Keratinocyte (primary cell): ENCODE data around the gene EGFR. TPM values are rescaled to one million over a fixed set of nuclear protein-coding genes. Genes with fewer than 3 reads are reported as not detected.

Experiments
- DNase-seq: peaks from one replicate; pipeline ENCODE4 v3.0.0-alpha.2; 2011; ENCODE audit warnings: low read depth, missing footprints, low spot score
- FAIRE-seq: peaks from 2 replicates; lab custom pipeline; 2011; peaks lifted over from hg19 to GRCh38; lab: Jason Lieb, UNC
- H2AFZ ChIP-seq: 2 replicates; pipeline ENCODE4 v1.6.0; 2012; ENCODE audit warnings: low read length, control low read depth, inconsistent platforms; ENCODE audit not compliant: control insufficient read depth
- H3K27ac ChIP-seq: 2 replicates; pipeline ENCODE4 v1.5.1; 2011; ENCODE audit warnings: low read length; ENCODE audit not compliant: control insufficient read depth, insufficient read depth
- H3K27me3 ChIP-seq: 3 replicates; pipeline ENCODE4 v1.6.0; 2011; ENCODE audit warnings: low read length; ENCODE audit not compliant: control insufficient read depth, insufficient read depth; ENCODE audit errors: extremely low read depth
- H3K36me3 ChIP-seq, 2 experiments: 2 replicates in 1 of 2; 3 replicates in 1 of 2; pipeline ENCODE4 v1.5.1; 2011; ENCODE audit warnings: low read length in 2 of 2, mild to moderate bottlenecking in 1 of 2; ENCODE audit not compliant: control insufficient read depth in 2 of 2, insufficient read depth in 2 of 2; ENCODE audit errors: extremely low read depth in 1 of 2
- H3K4me1 ChIP-seq: 3 replicates; pipeline ENCODE4 v1.5.1; 2011; ENCODE audit warnings: low read length; ENCODE audit not compliant: control insufficient read depth, insufficient read depth; ENCODE audit errors: extremely low read depth
- H3K4me2 ChIP-seq: 3 replicates; pipeline ENCODE4 v1.6.0; 2011; ENCODE audit warnings: low read depth, low read length; ENCODE audit not compliant: control insufficient read depth, insufficient read depth; ENCODE audit errors: extremely low read depth
- H3K4me3 ChIP-seq, 3 experiments: fragments of 200-600 bp in 1 of 3; sonication (generic) in 1 of 3; 2 replicates in 2 of 3; 3 replicates in 1 of 3; pipeline ENCODE4 v1.5.1; 2011 to 2016; ENCODE audit warnings: low read length in 3 of 3, mild to moderate bottlenecking in 3 of 3, control low read depth in 2 of 3, inconsistent platforms in 1 of 3, low read depth in 1 of 3, mixed read lengths in 1 of 3, mixed run types in 1 of 3, moderate library complexity in 1 of 3; ENCODE audit not compliant: control insufficient read depth in 2 of 3, insufficient read depth in 2 of 3; ENCODE audit errors: extremely low read depth in 1 of 3
- H3K79me2 ChIP-seq: 2 replicates; pipeline ENCODE4 v1.6.0; 2012; ENCODE audit warnings: low read length; ENCODE audit not compliant: control insufficient read depth, insufficient read depth
- H3K9ac ChIP-seq: 3 replicates; pipeline ENCODE4 v1.6.0; 2011; ENCODE audit warnings: low read length; ENCODE audit not compliant: control insufficient read depth, insufficient read depth; ENCODE audit errors: extremely low read depth
- H3K9me1 ChIP-seq: 3 replicates; pipeline ENCODE4 v1.6.0; 2011; ENCODE audit warnings: low read length; ENCODE audit not compliant: control insufficient read depth, insufficient read depth; ENCODE audit errors: extremely low read depth
- H3K9me3 ChIP-seq: 2 replicates; pipeline ENCODE4 v1.5.1; 2012; ENCODE audit warnings: low read depth, low read length; ENCODE audit not compliant: control insufficient read depth
- H4K20me1 ChIP-seq: 3 replicates; pipeline ENCODE4 v1.6.0; 2011; ENCODE audit warnings: low read length; ENCODE audit not compliant: control insufficient read depth, insufficient read depth; ENCODE audit errors: extremely low read depth
- CTCF ChIP-seq, 3 experiments: IDR thresholded peaks in 1 of 3; conservative IDR thresholded peaks in 1 of 3; optimal IDR thresholded peaks in 1 of 3; 2 replicates in 2 of 3; 3 replicates in 1 of 3; pipeline versions ENCODE3 to v1.5.1; 2011; ENCODE audit warnings: low read length in 3 of 3, mild to moderate bottlenecking in 3 of 3, moderate library complexity in 2 of 3, control low read depth in 1 of 3, inconsistent platforms in 1 of 3; ENCODE audit not compliant: insufficient read depth in 2 of 3; ENCODE audit errors: extremely low read depth in 1 of 3
- EZH2 ChIP-seq: IDR thresholded peaks from one replicate; pipeline ENCODE4 v1.6.1; 2012; ENCODE audit warnings: inconsistent platforms, mild to moderate bottlenecking, low read length, moderate library complexity
- dilution Hi-C: fragments of 300-500 bp; cut with MboI; formaldehyde crosslinking; loops from one replicate; pipeline ENCODE4 v1.7.0; 2020; ENCODE audit warnings: low sequenced_read_pairs; ENCODE audit not compliant: extremely low pct_ligation_motif_present
- polyA plus RNA-seq, 5 experiments: library from polyadenylated mRNA; depleted of rRNA in 3 of 5; stranded (reverse) in 3 of 5; stranded (forward) in 1 of 5; unstranded in 1 of 5; fragments of >200 nt; gene quantifications; 1 replicate in 1 of 5; 2 replicates in 3 of 5; 3 replicates in 1 of 5; pipeline versions ENCODE4 v1.2.1 to v1.2.3, GENCODE V29; 2011 to 2012; ENCODE audit warnings: missing spikeins in 2 of 5, low read depth in 1 of 5, low replicate concordance in 1 of 5

EGFR gene
- polyA plus RNA-seq, 1 donor (not counting 4 experiments of a cell fraction or from before 2014, with no cell fraction given) = 120 TPM

- Histone ChIP-seq H3K4me3 (no peak overlapping the region), H3K9ac (no peak overlapping the region), H4K20me1 (no peaks in the 10 kb centered on the region), H3K36me3 (no peaks in the 10 kb centered on the region), H3K4me1 (no peaks in the 10 kb centered on the region), H3K4me2 (no peak overlapping the region), H3K9me1 (no peaks in the 10 kb centered on the region), H3K9me3 (no peaks in the 10 kb centered on the region), H3K27ac (no peak overlapping the region), H3K27me3 (peaks cover 42% of the 10 kb centered on the region), H3K79me2 (no peaks in the 10 kb centered on the region), H2AFZ (no peak overlapping the region)
- FAIRE-seq (no peak), DNase-seq (no peak)
- no peak for TF ChIP-seq CTCF (optimal IDR thresholded peaks at IDR 0.05 in 1 of 3, IDR thresholded peaks at IDR 0.05 in 1 of 3, conservative IDR thresholded peaks at IDR 0.05 in 1 of 3; ENCODE audit: extremely low read depth in 1 of 3, insufficient read depth in 2 of 3, low read length in 3 of 3)
- no peak for TF ChIP-seq EZH2
- dilution Hi-C loops = no loop called here
Measured at GRCh38 chr7:55235801-55236200, 217.0 kb downstream of the EGFR start.

GRCh38 chr7:55236476-55236875 is 217.7 kb downstream of the EGFR start:
- Histone ChIP-seq H3K27me3 (peaks cover 37% of the 10 kb centered on the region), H3K4me3 (no peak overlapping the region), H2AFZ (no peak overlapping the region), H3K9me1 (no peaks in the 10 kb centered on the region), H3K9me3 (no peaks in the 10 kb centered on the region), H3K4me1 (no peaks in the 10 kb centered on the region), H3K27ac (no peak overlapping the region), H4K20me1 (no peaks in the 10 kb centered on the region), H3K4me2 (no peak overlapping the region), H3K36me3 (no peaks in the 10 kb centered on the region), H3K9ac (no peak overlapping the region), H3K79me2 (no peaks in the 10 kb centered on the region)
- dilution Hi-C loops = no loop called here
- TF ChIP-seq EZH2 = no peak
- no peak for TF ChIP-seq CTCF (optimal IDR thresholded peaks at IDR 0.05 in 1 of 3, IDR thresholded peaks at IDR 0.05 in 1 of 3, conservative IDR thresholded peaks at IDR 0.05 in 1 of 3; ENCODE audit: extremely low read depth in 1 of 3, insufficient read depth in 2 of 3, low read length in 3 of 3)
- FAIRE-seq = no peak
- no peak for DNase-seq
